ENCODE data around the gene PRX. TPM values are rescaled to one million over a fixed set of nuclear protein-coding genes. Genes with fewer than 3 reads are reported as not detected.
A peak's percentile ranks its signal among the peaks of the same experiment; 100 is the strongest.
"Not testable (repeated sequence)": the region's sequence is repeated elsewhere in the genome, so short reads cannot be mapped to it uniquely, and the experiment has no call there.

The PRX gene, protein sequence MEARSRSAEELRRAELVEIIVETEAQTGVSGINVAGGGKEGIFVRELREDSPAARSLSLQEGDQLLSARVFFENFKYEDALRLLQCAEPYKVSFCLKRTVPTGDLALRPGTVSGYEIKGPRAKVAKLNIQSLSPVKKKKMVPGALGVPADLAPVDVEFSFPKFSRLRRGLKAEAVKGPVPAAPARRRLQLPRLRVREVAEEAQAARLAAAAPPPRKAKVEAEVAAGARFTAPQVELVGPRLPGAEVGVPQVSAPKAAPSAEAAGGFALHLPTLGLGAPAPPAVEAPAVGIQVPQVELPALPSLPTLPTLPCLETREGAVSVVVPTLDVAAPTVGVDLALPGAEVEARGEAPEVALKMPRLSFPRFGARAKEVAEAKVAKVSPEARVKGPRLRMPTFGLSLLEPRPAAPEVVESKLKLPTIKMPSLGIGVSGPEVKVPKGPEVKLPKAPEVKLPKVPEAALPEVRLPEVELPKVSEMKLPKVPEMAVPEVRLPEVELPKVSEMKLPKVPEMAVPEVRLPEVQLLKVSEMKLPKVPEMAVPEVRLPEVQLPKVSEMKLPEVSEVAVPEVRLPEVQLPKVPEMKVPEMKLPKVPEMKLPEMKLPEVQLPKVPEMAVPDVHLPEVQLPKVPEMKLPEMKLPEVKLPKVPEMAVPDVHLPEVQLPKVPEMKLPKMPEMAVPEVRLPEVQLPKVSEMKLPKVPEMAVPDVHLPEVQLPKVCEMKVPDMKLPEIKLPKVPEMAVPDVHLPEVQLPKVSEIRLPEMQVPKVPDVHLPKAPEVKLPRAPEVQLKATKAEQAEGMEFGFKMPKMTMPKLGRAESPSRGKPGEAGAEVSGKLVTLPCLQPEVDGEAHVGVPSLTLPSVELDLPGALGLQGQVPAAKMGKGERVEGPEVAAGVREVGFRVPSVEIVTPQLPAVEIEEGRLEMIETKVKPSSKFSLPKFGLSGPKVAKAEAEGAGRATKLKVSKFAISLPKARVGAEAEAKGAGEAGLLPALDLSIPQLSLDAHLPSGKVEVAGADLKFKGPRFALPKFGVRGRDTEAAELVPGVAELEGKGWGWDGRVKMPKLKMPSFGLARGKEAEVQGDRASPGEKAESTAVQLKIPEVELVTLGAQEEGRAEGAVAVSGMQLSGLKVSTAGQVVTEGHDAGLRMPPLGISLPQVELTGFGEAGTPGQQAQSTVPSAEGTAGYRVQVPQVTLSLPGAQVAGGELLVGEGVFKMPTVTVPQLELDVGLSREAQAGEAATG (N-terminal part only)
- 1 to 10 TPM; 4.9 to 7.6 TPM for total RNA-seq
- 1 to 10 TPM; 3.1 to 5.2 TPM for polyA plus RNA-seq
- long read RNA-seq, donor 1, partial matches to known transcripts, result 0 of 1 reads
- long read RNA-seq, donor 1, other reads (novel, unspliced or antisense), result 1 of 1 reads
- long read RNA-seq, donor 2, full-length matches to known transcripts, result 2 of 9 reads
- long read RNA-seq, donor 2, partial matches to known transcripts, result 1 of 9 reads
- long read RNA-seq, donor 2, other reads (novel, unspliced or antisense), result 6 of 9 reads

DNA sequence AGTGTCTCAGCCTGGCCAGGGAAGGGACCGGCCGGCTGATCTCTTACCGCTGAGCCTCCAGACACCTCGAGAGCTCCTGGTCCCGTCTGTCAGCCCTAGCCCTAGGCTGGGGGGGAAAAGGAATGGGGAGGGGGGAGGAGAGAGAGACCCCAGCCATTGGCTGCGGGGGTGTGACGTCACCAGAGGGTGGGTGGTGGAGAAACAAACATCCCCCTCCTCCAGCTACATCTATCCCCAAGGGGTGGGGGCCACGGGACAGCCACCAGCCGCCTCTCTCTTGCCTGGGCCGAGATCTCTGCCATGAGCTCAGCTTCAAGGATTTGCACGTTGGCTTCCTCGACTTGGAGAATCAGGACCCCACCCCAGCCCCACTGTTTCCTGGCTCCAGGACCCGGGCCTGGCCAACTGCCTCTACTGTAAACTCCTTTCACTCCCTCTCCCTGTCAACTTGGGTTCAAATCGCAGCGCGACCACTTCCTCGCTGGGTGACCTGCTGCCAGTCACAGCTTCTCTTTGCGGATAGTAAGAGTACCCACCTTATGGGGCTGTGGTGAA, at the start of gene PRX:
TSS of gene PRX (minus strand) at position 88 of the 555 bp plus-strand sequence. CDS start 5,446 bp downstream, outside the sequence.
- Histone ChIP-seq H3K4me3 (ENCODE audit: low read length in 2 of 2) (no peak within 1 kb of the TSS), H3K4me1 (ENCODE audit: control insufficient read depth in 1 of 2, insufficient read depth in 2 of 2, low read length in 2 of 2) (no peaks in the 10 kb centered on the region), H3K36me3 (ENCODE audit: control insufficient read depth in 1 of 2, insufficient read depth in 2 of 2, low read length in 1 of 2) (no peaks in the 10 kb centered on the region), H3K9me3 (ENCODE audit: control insufficient read depth, low read length) (no peaks in the 10 kb centered on the region), H3K27me3 (ENCODE audit: control insufficient read depth in 1 of 2, insufficient read depth in 2 of 2, low read length in 1 of 2) (no peaks in the 10 kb centered on the region), H3K27ac (ENCODE audit: low read depth in 1 of 2, low read length in 2 of 2) (no peak within 1 kb of the TSS)
- intact Hi-C loops (cut with DNase I), result no loop called here
- no peak for DNase-seq
- WGBS, 2 donors, result 35 to 39% methylated on average over 17 to 18 of the region's 18 CpGs
- no peak for ATAC-seq (ENCODE audit: low FRiP score)

DNA sequence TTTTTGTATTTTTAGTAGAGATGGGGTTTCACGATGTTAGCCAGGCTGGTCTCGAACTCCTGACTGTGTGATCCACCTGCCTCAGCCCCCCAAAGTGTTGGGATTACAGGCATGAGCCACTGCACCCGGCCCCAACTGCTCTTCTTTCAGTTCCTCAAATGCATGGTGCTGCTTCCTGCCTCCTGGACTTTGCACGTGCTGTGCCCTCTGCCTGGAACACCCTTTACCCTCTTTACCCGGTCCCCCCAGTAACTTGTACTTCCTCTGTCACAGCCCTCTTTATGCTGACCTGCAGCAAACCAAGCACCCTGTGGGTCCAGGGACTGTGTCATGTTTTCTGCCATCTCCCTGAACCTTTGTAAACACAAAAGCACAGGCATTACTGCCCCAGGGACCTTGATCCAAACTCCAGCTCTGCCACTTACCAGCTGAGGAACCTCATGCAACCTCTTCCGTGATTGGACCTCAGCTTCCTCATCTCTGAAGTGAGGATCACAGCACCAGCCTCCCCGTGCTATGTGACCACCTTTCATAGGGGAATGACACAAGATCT, 48.6 kb upstream of the PRX start:
- no peaks in the 10 kb centered on the region for H3K9me3 ChIP-seq (ENCODE audit: control insufficient read depth, low read length)
- H3K4me1 ChIP-seq (ENCODE audit: control insufficient read depth in 1 of 2, insufficient read depth in 2 of 2, low read length in 2 of 2), result peaks cover 0 to 3% of the 10 kb centered on the region in 2 donors
- peak in 1 of 2 donors; percentile 85 for DNase-seq
- H3K27ac ChIP-seq (ENCODE audit: low read depth in 1 of 2, low read length in 2 of 2), result no peak overlapping the region
- H3K27me3 ChIP-seq (ENCODE audit: control insufficient read depth in 1 of 2, insufficient read depth in 2 of 2, low read length in 1 of 2), result no peaks in the 10 kb centered on the region
- H3K36me3 ChIP-seq (ENCODE audit: control insufficient read depth in 1 of 2, insufficient read depth in 2 of 2, low read length in 1 of 2), result no peaks in the 10 kb centered on the region
- WGBS, 2 donors, result 74 to 83% methylated on average over 7 of the region's 7 CpGs
- ATAC-seq (ENCODE audit: low FRiP score), result no peak
- intact Hi-C loops (cut with DNase I), result loop anchor here (10.0 kb wide), 3 partner anchors 133 to 173 kb away; partner anchors contain the start of gene LTBP4 (in 1 of the 2)
- H3K4me3 ChIP-seq (ENCODE audit: low read length in 2 of 2), result no peak overlapping the region

DNA sequence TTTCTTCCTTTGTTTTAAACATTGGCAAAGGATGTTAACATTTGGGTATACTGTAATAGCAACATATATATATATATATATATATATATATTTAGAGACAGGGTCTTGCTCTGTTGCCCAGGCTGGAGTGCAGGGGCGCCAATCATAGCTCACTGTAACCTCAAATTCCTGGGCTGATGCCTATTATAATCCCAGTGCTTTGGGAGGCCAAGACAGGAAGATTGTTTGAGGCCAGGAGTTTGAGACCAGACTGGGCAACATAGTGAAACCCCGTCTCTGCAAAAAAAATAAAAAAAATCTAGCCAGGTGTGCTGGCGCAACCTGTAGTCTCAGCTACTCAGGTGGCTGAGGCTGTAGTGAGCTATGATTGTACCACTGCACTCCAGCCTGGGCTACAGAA, 47.0 kb upstream of the PRX start:
- Histone ChIP-seq H3K9me3 (ENCODE audit: control insufficient read depth, low read length) (no peaks in the 10 kb centered on the region), H3K27me3 (ENCODE audit: control insufficient read depth in 1 of 2, insufficient read depth in 2 of 2, low read length in 1 of 2) (no peaks in the 10 kb centered on the region), H3K4me3 (ENCODE audit: low read length in 2 of 2) (no peak overlapping the region), H3K36me3 (ENCODE audit: control insufficient read depth in 1 of 2, insufficient read depth in 2 of 2, low read length in 1 of 2) (no peaks in the 10 kb centered on the region), H3K4me1 (ENCODE audit: control insufficient read depth in 1 of 2, insufficient read depth in 2 of 2, low read length in 2 of 2) (peaks cover 0 to 3% of the 10 kb centered on the region in 2 donors), H3K27ac (ENCODE audit: low read depth in 1 of 2, low read length in 2 of 2) (no peak overlapping the region)
- intact Hi-C loops (cut with DNase I), result loop anchor here (10.0 kb wide), 3 partner anchors 135 to 175 kb away; partner anchors contain the start of gene LTBP4 (in 1 of the 2)
- ATAC-seq (ENCODE audit: low FRiP score) (no peak), DNase-seq (no peak)
- 86 to 90% methylated on average over 3 of the region's 3 CpGs for WGBS, 2 donors

DNA sequence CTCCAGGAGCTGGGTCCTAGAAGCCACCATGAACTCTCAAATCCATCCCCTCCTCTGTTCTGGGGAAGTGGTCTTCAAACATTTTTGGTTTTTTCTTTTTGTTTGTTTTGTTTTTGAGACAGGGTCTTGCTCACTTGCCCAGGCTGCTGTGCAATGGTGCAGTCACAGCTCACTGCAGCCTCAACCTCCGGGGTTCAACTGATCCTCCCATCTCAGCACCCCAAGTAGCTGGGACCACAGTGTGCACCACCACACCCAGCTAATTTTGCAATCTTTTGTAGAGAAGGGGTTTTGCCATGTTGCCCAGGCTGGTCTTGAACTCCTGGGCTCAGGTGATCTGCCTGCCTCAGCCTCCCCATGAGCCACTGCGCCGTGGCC, 45.4 kb upstream of the PRX start:
- DNase-seq (no peak), ATAC-seq (ENCODE audit: low FRiP score) (no peak)
- Histone ChIP-seq H3K27me3 (ENCODE audit: control insufficient read depth in 1 of 2, insufficient read depth in 2 of 2, low read length in 1 of 2) (no peaks in the 10 kb centered on the region), H3K27ac (ENCODE audit: low read depth in 1 of 2, low read length in 2 of 2) (no peak overlapping the region), H3K4me3 (ENCODE audit: low read length in 2 of 2) (no peak overlapping the region), H3K9me3 (ENCODE audit: control insufficient read depth, low read length) (no peaks in the 10 kb centered on the region), H3K4me1 (ENCODE audit: control insufficient read depth in 1 of 2, insufficient read depth in 2 of 2, low read length in 2 of 2) (no peaks in the 10 kb centered on the region), H3K36me3 (ENCODE audit: control insufficient read depth in 1 of 2, insufficient read depth in 2 of 2, low read length in 1 of 2) (no peaks in the 10 kb centered on the region)
- intact Hi-C loops (cut with DNase I), result no loop called here
- WGBS, 2 donors, result 91 to 96% methylated on average over 3 of the region's 3 CpGs

DNA sequence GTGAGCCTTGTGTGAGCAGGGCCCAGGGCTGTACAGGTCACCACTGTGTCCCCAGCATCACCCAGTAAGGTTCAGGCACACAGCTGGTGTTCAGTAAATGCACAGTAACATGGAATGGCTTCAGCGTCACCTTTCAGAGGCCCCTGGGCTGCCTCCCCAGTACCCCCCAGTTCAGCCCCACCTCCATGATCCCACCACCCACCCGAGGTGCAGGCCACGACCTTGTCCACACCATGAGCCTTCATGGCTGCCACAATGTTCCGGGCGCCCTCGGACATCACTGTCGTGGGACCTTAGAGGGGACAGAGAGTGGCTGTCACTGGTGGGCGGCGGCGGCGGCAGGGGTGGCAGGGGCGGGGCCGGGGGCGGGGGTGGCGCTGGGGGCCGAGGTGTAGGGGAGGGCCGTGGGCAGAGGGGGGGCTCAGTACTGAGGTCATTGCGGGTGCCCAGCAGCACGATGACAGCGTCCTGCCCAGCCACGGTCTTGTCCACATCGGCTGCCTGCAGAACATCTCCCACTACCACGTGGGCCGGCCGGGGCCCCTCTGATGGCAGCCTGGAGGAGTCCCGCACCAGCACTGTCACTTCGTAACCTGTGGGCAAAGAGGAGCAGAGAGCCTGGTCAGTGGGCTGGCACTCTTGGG, 44.9 kb upstream of the PRX start:
- H3K36me3 ChIP-seq (ENCODE audit: control insufficient read depth in 1 of 2, insufficient read depth in 2 of 2, low read length in 1 of 2), result no peaks in the 10 kb centered on the region
- no peak overlapping the region for H3K27ac ChIP-seq (ENCODE audit: low read depth in 1 of 2, low read length in 2 of 2)
- H3K4me1 ChIP-seq (ENCODE audit: control insufficient read depth in 1 of 2, insufficient read depth in 2 of 2, low read length in 2 of 2), result no peaks in the 10 kb centered on the region
- H3K4me3 ChIP-seq (ENCODE audit: low read length in 2 of 2), result no peak overlapping the region
- no peaks in the 10 kb centered on the region for H3K9me3 ChIP-seq (ENCODE audit: control insufficient read depth, low read length)
- DNase-seq (no peak), ATAC-seq (ENCODE audit: low FRiP score) (no peak)
- intact Hi-C loops (cut with DNase I), result no loop called here
- WGBS, 2 donors, result 87 to 90% methylated on average over 27 of the region's 27 CpGs
- no peaks in the 10 kb centered on the region for H3K27me3 ChIP-seq (ENCODE audit: control insufficient read depth in 1 of 2, insufficient read depth in 2 of 2, low read length in 1 of 2)

DNA sequence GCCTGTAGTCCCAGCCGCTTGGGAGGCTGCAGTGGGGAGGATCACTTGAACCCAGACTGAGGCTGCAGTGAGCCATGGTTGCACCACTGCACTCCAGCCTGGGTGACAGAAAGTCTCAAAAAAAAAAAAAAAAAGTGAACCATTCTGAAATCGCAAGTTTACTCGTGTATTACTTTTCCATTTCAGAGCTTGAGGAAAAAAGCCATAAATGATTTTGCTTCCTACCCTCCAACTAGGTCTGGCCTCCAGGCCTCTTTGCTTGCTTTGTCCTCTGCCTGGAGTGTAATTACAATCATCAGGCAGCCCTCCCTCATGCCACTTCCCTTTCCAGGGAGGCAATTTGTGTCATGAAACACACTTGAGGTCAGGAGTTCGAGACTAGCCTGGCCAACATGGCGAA, 43.9 kb upstream of the PRX start:
- intact Hi-C loops (cut with DNase I), result no loop called here
- H3K36me3 ChIP-seq (ENCODE audit: control insufficient read depth in 1 of 2, insufficient read depth in 2 of 2, low read length in 1 of 2), result no peaks in the 10 kb centered on the region
- H3K9me3 ChIP-seq (ENCODE audit: control insufficient read depth, low read length), result no peaks in the 10 kb centered on the region
- no peaks in the 10 kb centered on the region for H3K4me1 ChIP-seq (ENCODE audit: control insufficient read depth in 1 of 2, insufficient read depth in 2 of 2, low read length in 2 of 2)
- no peak overlapping the region for H3K27ac ChIP-seq (ENCODE audit: low read depth in 1 of 2, low read length in 2 of 2)
- 85 to 91% methylated on average over 5 of the region's 5 CpGs for WGBS, 2 donors
- DNase-seq (no peak), ATAC-seq (ENCODE audit: low FRiP score) (no peak)
- no peak overlapping the region for H3K4me3 ChIP-seq (ENCODE audit: low read length in 2 of 2)
- H3K27me3 ChIP-seq (ENCODE audit: control insufficient read depth in 1 of 2, insufficient read depth in 2 of 2, low read length in 1 of 2), result no peaks in the 10 kb centered on the region

DNA sequence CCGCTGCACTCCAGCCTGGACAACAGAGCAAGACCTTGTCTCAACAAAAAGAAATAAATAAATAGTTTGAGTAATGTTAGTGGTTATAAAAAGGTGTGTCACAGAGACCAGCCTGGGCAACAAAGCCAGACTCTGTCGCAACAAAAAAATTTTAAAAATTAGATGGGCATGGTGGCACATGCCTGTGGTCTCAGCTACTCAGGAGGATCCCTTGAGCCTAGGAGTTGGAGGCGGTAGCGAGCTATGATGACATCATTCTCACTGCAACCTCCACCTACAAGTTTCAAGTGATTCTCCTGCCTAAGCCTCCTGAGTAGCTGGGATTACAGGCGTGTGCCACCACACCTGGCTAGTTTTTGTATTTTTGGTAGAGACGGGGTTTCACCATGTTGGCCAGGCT, 40.8 kb upstream of the PRX start:
- H3K9me3 ChIP-seq (ENCODE audit: control insufficient read depth, low read length); DNase-seq; ATAC-seq (ENCODE audit: low FRiP score); H3K36me3 ChIP-seq (ENCODE audit: control insufficient read depth in 1 of 2, insufficient read depth in 2 of 2, low read length in 1 of 2); H3K4me1 ChIP-seq (ENCODE audit: control insufficient read depth in 1 of 2, insufficient read depth in 2 of 2, low read length in 2 of 2); H3K4me3 ChIP-seq (ENCODE audit: low read length in 2 of 2); H3K27ac ChIP-seq (ENCODE audit: low read depth in 1 of 2, low read length in 2 of 2); H3K27me3 ChIP-seq (ENCODE audit: control insufficient read depth in 1 of 2, insufficient read depth in 2 of 2, low read length in 1 of 2); intact Hi-C loops (cut with DNase I): not testable (repeated sequence)
- WGBS, 2 donors, result 94 to 96% methylated on average over 6 of the region's 6 CpGs
